ENCODE data around the gene FOXJ1.
"Not testable (repeated sequence)": the region's sequence is repeated elsewhere in the genome, so short reads cannot be mapped to it uniquely, and the experiment has no call there.

Gene FOXJ1, protein sequence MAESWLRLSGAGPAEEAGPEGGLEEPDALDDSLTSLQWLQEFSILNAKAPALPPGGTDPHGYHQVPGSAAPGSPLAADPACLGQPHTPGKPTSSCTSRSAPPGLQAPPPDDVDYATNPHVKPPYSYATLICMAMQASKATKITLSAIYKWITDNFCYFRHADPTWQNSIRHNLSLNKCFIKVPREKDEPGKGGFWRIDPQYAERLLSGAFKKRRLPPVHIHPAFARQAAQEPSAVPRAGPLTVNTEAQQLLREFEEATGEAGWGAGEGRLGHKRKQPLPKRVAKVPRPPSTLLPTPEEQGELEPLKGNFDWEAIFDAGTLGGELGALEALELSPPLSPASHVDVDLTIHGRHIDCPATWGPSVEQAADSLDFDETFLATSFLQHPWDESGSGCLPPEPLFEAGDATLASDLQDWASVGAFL

GRCh38 chr17:76141212-76142038 lies at the start of gene FOXJ1:
TSS of gene FOXJ1 (minus strand) at chr17:76141245. CDS start at chr17:76140395, 850 bp downstream.
- peak; percentile 84 to 86 for DNase-seq

DNA sequence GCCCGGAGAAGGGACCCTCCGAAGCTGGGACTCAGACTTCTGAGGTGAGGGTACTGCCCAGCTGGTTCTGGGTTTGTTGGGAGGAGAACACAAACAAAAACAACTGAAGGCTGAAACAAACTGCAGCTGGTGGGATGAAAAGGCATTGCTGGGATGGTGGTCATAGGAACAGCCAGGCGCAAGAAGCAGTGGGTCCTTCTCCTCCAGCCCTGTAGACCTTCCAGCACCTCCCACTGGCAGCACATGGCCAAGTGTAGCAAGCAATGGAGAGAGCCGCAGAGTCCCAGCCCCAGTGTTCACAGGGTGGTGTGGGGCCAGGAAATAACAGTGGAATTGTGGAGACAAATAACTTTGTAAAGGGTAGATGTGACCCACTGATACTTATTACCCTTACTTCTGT lies 48.7 kb upstream of the FOXJ1 start:
- DNase-seq, result no peak

DNA sequence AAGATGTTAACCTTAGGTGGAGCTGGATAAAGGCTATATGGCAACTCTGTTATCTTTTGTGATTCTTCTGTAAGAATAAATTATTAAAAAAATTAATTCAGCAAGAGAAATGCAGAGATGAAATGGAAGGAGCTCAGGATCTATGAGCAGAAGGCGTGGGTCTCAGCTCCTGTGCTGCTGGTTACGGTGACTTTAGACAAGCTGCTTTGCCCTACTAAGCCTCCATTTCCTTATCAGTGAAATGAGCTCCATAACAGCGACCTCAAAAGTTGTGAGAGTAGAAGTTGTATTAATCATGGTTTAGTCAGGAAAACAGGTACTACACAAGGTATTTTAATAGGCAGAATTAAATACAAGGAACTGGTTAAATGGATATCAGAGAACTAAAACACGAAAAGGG lies 48.2 kb upstream of the FOXJ1 start:
- DNase-seq, result no peak

GRCh38 chr17:76188213-76189016 lies 47.4 kb upstream of the FOXJ1 start:
- no peak for DNase-seq

DNA sequence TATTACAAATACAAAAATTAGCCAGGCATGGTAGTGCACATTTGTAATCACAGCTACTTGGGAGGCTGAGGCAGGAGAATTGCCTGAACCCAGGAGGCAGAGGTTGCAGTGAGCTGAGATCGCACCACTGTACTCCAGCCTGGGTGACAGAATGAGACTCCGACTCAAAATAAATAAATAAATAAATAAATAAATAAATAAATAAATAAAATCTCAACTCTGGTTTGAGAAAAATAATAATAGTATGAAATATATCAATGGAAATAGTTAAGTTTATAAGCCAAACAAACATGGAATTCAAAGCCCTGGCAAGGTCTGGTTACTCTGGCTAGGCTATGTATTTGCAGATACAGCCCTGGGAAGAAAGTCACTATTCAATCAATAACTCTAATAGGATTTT lies 45.7 kb upstream of the FOXJ1 start:
- not testable (repeated sequence) for DNase-seq

DNA sequence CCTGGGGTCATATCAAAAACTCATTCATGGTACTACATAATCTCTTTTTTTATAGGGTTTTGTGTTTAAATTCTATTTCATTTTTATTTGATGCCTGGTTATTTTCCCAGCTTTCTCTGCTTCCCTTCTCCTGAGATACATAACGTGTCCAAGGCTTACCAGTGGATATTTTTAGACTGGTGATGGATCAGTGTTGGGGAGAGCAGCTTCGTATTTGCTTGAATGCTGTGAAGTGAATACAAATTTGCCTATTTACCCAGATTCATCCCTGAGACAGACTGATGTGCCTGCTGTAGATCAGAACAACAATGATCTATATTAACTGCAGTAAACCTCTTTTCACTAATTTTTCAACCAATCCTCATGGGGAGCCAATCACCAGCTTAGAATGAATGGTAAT lies 43.2 kb upstream of the FOXJ1 start:
- peak in 1 of 2 donors; percentile 13 for DNase-seq

DNA sequence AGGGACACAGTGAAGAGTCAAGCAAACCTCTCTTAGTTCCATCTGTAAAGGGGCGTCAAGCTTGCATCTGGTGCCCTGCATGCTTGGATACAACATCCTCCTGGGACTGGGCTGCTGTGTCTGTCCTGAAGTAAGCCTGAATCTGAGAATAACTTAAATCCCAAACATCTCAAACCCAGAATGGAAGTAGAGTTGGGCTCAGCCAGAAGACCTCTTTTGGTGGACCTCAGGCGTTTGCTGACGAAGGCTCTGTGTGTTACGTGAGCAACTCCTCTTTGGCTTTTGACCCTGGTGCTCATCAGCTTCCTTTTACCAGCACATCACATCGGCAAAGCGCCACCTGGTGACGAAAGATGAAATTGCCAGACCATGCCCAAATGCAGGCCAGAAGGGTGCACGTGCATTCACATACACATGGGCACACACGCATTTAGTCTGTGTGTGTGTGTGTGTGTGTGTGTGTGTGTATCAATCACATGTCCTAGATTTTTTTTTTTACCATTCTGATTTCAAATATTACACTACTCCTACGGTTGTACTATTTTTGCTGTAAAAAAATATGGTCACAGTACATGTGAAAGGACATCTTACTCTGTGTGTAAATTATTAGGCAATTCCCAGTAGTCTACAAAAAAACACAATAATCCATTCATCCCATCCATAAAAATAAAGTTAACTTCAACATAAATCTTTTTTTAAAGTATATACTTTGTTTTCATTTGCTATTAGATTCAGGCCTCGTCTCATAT lies 41.1 kb upstream of the FOXJ1 start:
- DNase-seq, result peak; percentile 74 to 75

DNA sequence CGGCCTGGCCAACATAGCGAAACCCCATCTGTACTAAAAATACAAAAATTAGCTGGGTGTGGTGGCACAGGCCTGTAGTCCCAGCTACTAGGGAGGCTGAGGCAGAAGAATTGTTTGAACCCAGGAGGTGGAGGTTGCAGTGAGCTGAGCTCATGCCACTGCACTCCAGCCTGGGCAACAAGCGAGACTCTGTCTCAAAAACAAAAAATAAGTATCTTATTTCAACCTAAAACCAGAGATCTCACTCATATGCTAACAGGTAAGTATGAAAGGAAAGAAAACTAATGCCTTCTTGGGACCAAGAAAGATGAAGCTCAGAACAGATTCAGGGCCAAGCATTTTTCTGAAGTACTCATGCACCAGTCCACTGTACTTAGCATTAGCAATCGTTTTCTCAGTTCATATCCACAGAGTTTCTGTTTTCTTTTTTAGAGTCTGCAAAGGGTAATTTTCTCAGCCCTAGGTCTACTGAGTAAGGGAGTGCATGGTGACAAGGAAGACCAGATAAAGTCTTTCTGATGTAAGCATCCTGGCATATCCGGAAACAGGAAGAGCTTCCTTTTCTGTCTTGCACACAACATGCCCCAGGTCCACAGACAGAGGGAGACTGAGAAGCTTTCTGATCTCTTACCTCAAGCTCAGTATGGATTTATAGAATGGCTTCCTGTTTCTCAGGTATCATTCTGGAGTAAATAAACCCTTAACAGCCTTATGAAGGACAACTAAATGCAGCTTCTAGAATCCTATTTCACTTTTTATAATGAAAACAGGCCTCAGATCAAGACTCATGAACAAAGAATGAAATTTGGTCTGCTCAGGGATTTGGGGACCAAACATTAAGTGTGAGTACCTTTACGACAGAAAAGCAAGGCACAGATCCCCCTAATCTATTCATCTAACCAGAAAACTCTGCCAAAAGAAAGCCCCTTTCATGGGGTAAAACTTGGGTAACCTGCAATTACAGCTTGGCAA lies 38.7 kb upstream of the FOXJ1 start:
- no peak for DNase-seq

DNA sequence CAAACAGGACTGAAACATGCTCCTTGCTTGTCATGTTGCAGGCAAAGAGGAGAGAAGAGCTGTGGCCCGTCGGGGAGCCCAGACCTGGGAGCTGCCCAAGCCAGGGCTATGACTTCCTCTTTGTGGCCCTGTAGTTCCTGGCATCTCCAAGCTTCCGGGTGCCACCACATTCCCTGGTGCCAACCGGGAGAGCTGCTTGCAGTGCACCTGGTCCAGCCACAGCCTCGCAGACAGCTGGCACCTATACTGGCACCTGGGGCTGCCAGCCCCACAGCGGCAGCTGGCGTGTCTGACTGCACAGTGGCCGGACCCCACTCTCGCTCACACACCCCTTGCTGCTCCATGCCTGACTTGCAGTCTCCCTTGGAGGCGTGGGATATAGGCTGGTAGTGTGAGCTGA lies 37.1 kb upstream of the FOXJ1 start:
- DNase-seq, result no peak

DNA sequence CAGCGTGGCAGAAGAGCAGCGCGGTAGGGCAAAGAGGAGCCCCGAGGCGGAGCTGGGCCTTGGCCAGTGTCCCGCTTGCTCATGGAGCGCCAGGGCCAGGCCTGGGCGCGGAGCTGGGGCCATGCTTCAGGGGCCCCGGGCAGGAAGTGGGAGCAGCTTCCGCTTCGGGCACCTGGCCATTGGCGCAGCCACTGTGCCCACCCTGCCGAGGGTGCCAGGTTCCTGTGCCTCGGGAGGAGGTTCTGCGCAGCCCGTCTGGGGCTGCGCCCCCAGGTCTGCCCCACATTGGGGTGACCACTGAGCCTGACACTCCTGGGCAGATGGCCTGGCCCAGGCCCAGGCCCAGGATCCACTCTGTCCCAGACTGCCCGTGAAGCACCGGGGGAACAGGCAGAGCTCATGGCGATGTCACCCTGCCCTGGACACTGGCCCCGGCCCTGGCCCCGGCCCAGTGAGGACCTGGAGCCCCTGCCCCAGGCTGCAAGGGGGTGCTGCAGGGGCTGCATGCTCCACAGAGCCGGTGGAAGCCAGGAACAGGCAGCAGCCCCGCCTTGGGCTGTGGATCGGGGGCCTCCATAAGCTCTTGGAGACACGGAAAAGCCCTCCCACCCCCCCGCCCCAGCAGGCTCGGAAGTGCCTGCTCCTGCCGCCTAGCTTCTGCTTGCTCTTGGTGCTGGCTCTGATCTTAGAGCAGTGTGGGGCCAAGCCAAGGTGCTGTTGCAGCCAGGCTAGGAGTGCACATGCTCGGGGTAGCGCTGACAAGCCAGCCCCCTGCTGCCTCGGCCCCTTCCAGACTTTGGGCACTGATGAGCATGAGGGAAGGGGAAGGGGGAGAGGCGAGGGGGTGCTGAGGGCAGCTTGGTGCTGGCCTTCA lies 35.9 kb upstream of the FOXJ1 start:
- no peak for DNase-seq

GRCh38 chr17:76174037-76174436 lies 33.0 kb upstream of the FOXJ1 start:
- no peak for DNase-seq

GRCh38 chr17:76173474-76173873 lies 32.4 kb upstream of the FOXJ1 start:
- no peak for DNase-seq

DNA sequence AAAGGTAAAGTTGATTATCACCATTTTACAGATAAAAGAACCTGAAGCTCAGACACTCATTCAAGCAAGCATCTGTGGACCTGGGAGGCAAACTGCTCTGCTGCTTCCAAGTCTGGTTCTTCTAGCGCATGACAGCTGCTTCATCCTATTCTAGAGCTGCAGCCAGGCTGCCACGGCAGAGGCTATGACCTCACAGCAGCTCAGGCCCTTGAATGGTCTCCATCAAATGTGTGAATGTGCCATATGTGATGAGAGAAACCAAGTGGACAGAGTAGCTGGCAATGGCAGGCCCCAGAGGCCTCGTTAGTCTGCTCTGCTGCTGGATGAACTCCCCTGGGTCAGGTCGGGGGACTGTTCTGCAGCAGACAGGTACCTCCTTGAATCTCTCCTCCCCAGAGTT lies 30.7 kb upstream of the FOXJ1 start:
- DNase-seq, result no peak

DNA sequence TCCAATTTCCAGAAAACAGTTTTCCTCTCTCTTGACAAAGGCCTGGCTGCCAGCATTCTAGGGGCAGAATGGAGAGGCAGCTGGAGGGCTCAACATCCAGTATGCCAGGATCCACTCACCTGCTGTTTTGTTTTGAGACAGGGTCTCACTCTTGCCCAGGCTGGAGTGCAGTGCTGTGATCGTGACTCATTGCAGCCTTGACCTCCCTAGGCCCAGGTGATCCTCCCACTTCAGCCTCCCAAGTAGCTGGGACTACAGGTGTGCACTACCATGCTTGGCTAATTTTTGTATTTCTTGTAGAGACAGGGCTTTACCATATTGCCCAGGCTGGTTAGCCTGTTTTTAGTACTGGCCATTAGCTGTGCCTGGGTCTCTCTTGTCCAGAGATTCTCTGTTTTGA lies 29.1 kb upstream of the FOXJ1 start:
- DNase-seq, result no peak

GRCh38 chr17:76166906-76167305 lies 25.9 kb upstream of the FOXJ1 start:
- DNase-seq, result no peak

- peak; percentile 56 to 62 for DNase-seq
Observed at GRCh38 chr17:76166168-76166567, 25.1 kb upstream of the FOXJ1 start.

DNA sequence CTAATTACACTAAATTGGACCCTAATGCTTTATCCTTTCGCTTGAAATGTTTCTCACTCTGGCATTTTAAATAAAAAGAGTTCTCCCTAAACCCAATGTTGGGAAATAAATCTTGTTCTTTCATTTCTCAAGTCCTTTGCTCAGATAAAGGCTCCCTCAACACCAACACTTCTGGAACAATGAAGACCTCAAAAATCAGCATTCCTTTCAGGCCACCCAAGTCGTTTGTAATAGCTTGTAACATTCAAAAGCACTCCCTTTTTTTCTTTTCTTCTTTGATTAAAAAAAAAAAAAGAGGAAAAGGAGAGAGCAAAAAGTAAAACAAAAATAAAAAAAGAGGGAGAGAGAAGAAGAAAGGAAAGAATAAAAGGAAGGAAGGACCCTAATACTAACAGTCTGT lies 23.3 kb upstream of the FOXJ1 start:
- no peak for DNase-seq

- no peak for DNase-seq
Observed at GRCh38 chr17:76163919-76164318, 22.9 kb upstream of the FOXJ1 start.

DNA sequence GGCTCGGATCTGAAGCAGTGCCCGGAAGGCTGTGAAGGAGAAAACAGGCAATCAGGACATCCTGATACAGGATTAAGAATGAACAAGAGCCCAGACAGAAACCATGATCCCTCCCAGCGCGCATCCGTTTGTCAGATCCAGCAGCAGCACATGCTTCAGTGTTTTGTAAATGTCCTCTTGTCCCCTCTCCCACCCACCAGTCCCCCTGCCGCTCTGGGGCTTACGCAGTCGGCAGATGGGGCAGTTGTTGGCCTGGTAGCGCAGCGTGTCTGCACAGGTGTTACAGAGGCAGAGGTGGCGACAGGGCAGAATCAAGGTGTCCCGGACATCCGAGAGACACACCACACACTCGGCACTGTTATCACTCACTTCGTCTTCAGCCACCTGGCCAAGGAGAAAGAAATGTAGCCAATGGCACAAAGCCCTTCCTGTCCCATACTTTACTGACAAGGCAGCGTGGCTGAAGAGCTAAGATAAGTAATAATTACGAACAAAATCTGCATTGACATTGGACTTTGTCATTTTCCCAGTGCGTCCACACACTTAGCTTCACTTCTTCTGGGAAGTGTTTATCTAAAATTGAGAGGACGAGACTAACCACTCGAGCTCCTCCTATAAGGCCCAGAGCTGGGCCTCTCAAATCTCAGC lies 20.7 kb upstream of the FOXJ1 start:
- no peak for DNase-seq
